Measurements from ENCODE around the gene GPRC5C. TPM values are rescaled to one million over a fixed set of nuclear protein-coding genes. Genes with fewer than 3 reads are reported as not detected.
A peak's percentile ranks its signal among the peaks of the same experiment; 100 is the strongest.

GPRC5C gene
- total RNA-seq, 2 donors from 2014 or later, result 57.0 to 73.4 TPM

- Histone ChIP-seq H3K4me1 (ENCODE audit: control insufficient read depth, insufficient read depth, low read length) (no peaks in the 10 kb centered on the region), H3K4me3 (ENCODE audit: low read length) (no peak overlapping the region), H3K27ac (ENCODE audit: low read depth, low read length) (no peak overlapping the region), H3K27me3 (ENCODE audit: control insufficient read depth, insufficient read depth, low read length, poor library complexity, severe bottlenecking) (no peaks in the 10 kb centered on the region), H3K9me3 (ENCODE audit: control insufficient read depth, low read length) (no peaks in the 10 kb centered on the region), H3K9ac (ENCODE audit: extremely low read depth, low read length, poor library complexity, severe bottlenecking) (no peak overlapping the region), H3K36me3 (ENCODE audit: control insufficient read depth, insufficient read depth, low read length) (no peaks in the 10 kb centered on the region)
- 93 to 97% methylated on average over 7 to 8 of the region's 9 CpGs for WGBS, 2 experiments (ENCODE audit: insufficient coverage in 1 of 2, insufficient read length in 1 of 2)
- H3K27ac Mint-ChIP-seq, result no peak overlapping the region
- no peaks in the 10 kb centered on the region for H3K36me3 Mint-ChIP-seq (ENCODE audit: low read depth)
- H3K27me3 Mint-ChIP-seq (ENCODE audit: insufficient read depth), result peaks cover 17% of the 10 kb centered on the region
- no peak for DNase-seq
- TF ChIP-seq CTCF (conservative IDR thresholded peaks at IDR 0.05), result no peak
- H3K9me3 Mint-ChIP-seq, result peaks cover 20% of the 10 kb centered on the region
- no peaks in the 10 kb centered on the region for H3K4me1 Mint-ChIP-seq
- H3K4me3 Mint-ChIP-seq, result no peak overlapping the region
These were observed 58.8 kb downstream of the GPRC5C start for GRCh38 chr17:74490716-74491115.

GRCh38 chr17:74491626-74492025, 59.7 kb downstream of the GPRC5C start:
- no peaks in the 10 kb centered on the region for H3K9me3 ChIP-seq (ENCODE audit: control insufficient read depth, low read length)
- H3K36me3 ChIP-seq (ENCODE audit: control insufficient read depth, insufficient read depth, low read length), result no peaks in the 10 kb centered on the region
- TF ChIP-seq CTCF (conservative IDR thresholded peaks at IDR 0.05), result no peak
- no peaks in the 10 kb centered on the region for H3K27me3 ChIP-seq (ENCODE audit: control insufficient read depth, insufficient read depth, low read length, poor library complexity, severe bottlenecking)
- H3K27me3 Mint-ChIP-seq (ENCODE audit: insufficient read depth), result peaks cover 17% of the 10 kb centered on the region
- H3K27ac Mint-ChIP-seq, result no peak overlapping the region
- no peak overlapping the region for H3K27ac ChIP-seq (ENCODE audit: low read depth, low read length)
- WGBS, 2 experiments (ENCODE audit: insufficient coverage in 1 of 2, insufficient read length in 1 of 2), result 87 to 92% methylated on average over 5 to 7 of the region's 7 CpGs
- no peaks in the 10 kb centered on the region for H3K36me3 Mint-ChIP-seq (ENCODE audit: low read depth)
- peaks cover 20% of the 10 kb centered on the region for H3K9me3 Mint-ChIP-seq
- H3K4me3 Mint-ChIP-seq, result no peak overlapping the region
- DNase-seq, result no peak
- H3K4me1 ChIP-seq (ENCODE audit: control insufficient read depth, insufficient read depth, low read length), result no peaks in the 10 kb centered on the region
- no peak overlapping the region for H3K9ac ChIP-seq (ENCODE audit: extremely low read depth, low read length, poor library complexity, severe bottlenecking)
- H3K4me3 ChIP-seq (ENCODE audit: low read length), result no peak overlapping the region
- H3K4me1 Mint-ChIP-seq, result no peaks in the 10 kb centered on the region

- H3K27ac ChIP-seq (ENCODE audit: low read depth, low read length), result no peak overlapping the region
- Mint-ChIP-seq H3K27me3 (ENCODE audit: insufficient read depth) (peaks cover 12% of the 10 kb centered on the region), H3K27ac (no peak overlapping the region), H3K36me3 (ENCODE audit: low read depth) (no peaks in the 10 kb centered on the region), H3K4me3 (no peak overlapping the region), H3K9me3 (peaks cover 11% of the 10 kb centered on the region), H3K4me1 (no peaks in the 10 kb centered on the region)
- H3K27me3 ChIP-seq (ENCODE audit: control insufficient read depth, insufficient read depth, low read length, poor library complexity, severe bottlenecking), result no peaks in the 10 kb centered on the region
- no peaks in the 10 kb centered on the region for H3K4me1 ChIP-seq (ENCODE audit: control insufficient read depth, insufficient read depth, low read length)
- no peak overlapping the region for H3K4me3 ChIP-seq (ENCODE audit: low read length)
- no peak overlapping the region for H3K9ac ChIP-seq (ENCODE audit: extremely low read depth, low read length, poor library complexity, severe bottlenecking)
- H3K36me3 ChIP-seq (ENCODE audit: control insufficient read depth, insufficient read depth, low read length), result no peaks in the 10 kb centered on the region
- peak; percentile 95 for TF ChIP-seq CTCF (conservative IDR thresholded peaks at IDR 0.05)
- DNase-seq, result peak; percentile 97
- H3K9me3 ChIP-seq (ENCODE audit: control insufficient read depth, low read length), result no peaks in the 10 kb centered on the region
- 47 to 59% methylated on average over 9 to 11 of the region's 11 CpGs for WGBS, 2 experiments (ENCODE audit: insufficient coverage in 1 of 2, insufficient read length in 1 of 2)
These were observed 61.5 kb downstream of the GPRC5C start for GRCh38 chr17:74493331-74493833.

Other genes starting within 250 kb of the GPRC5C start
- 1,000 to 10,000 TPM; 1,155 to 1,199 TPM for gene RPL38, start 228.4 kb upstream of the GPRC5C start, total RNA-seq
- 1 to 10 TPM; 1.2 to 1.6 TPM for gene TTYH2, start 218.5 kb upstream of the GPRC5C start, total RNA-seq
- gene DNAI2, start 157.9 kb upstream of the GPRC5C start, total RNA-seq, result not detected
- 1 to 10 TPM in 1 of 2 donors, under 1 TPM in 1; 0.27 to 2.4 TPM for gene KIF19, start 105.9 kb upstream of the GPRC5C start, total RNA-seq
- under 1 TPM in 1 of 2 donors, not detected in 1; 0.18 TPM for gene BTBD17, start 70.2 kb upstream of the GPRC5C start, total RNA-seq
- under 1 TPM; 0.29 to 0.92 TPM for gene GPR142, start 64.6 kb upstream of the GPRC5C start, total RNA-seq
- gene CD300A, start 34.5 kb downstream of the GPRC5C start, total RNA-seq, result not detected
- gene CD300LB, start 99.4 kb downstream of the GPRC5C start, total RNA-seq, result not detected
- not detected for gene CD300C, start 114.0 kb downstream of the GPRC5C start, total RNA-seq
- not detected for gene CD300H, start 135.4 kb downstream of the GPRC5C start, total RNA-seq
- gene CD300LD, start 160.2 kb downstream of the GPRC5C start, total RNA-seq, result not detected
- gene CD300E, start 191.7 kb downstream of the GPRC5C start, total RNA-seq, result 1 to 10 TPM in 1 of 2 donors, under 1 TPM in 1; 0.75 to 1.5 TPM